HFFc6 (cell line): ENCODE measurements around the gene ZNF672. TPM values are rescaled to one million over a fixed set of nuclear protein-coding genes. Genes with fewer than 3 reads are reported as not detected.

ENCODE experiments used
- DNase-seq: peaks from one replicate; pipeline ENCODE4 v3.0.0-alpha.2; 2018
- H3K27ac Mint-ChIP-seq: 2 replicates; pipeline ENCODE4 v1.8.0; 2020; ENCODE audit warnings: mild to moderate bottlenecking, mixed read lengths
- H3K27me3 Mint-ChIP-seq: 2 replicates; pipeline ENCODE4 v1.8.0; 2021; ENCODE audit warnings: mild to moderate bottlenecking, moderate library complexity, mixed read lengths; ENCODE audit not compliant: insufficient read depth
- H3K36me3 Mint-ChIP-seq: 2 replicates; pipeline ENCODE4 v1.8.0; 2021; ENCODE audit warnings: low read depth, mixed read lengths
- H3K4me1 Mint-ChIP-seq: 2 replicates; pipeline ENCODE4 v1.8.0; 2020; ENCODE audit warnings: low read depth, mixed read lengths
- H3K4me3 Mint-ChIP-seq: 2 replicates; pipeline ENCODE4 v1.8.0; 2020; ENCODE audit warnings: mild to moderate bottlenecking, moderate library complexity, mixed read lengths
- H3K9me3 Mint-ChIP-seq: 2 replicates; pipeline ENCODE4 v1.8.0; 2020; ENCODE audit warnings: mild to moderate bottlenecking, mixed read lengths
- microRNA-seq: library from miRNA; unstranded; fragments of <30 nt; microRNA quantifications from one replicate; pipeline ENCODE4, GENCODE V29; 2019
- total RNA-seq, 6 experiments: library from RNA; stranded (reverse); fragmentation: NEBNext Ultra II Directional; extraction: Animal tissue kit (Norgen Biotek cat#: 25700); gene quantifications; 2 replicates in 1 of 6; 3 replicates in 5 of 6; pipeline ENCODE4 v1.2.3, GENCODE V29; 2021
- TF ChIP-seq, protein P1 (sequence below): fragments of 200-600 bp; sonication (generic); IDR thresholded peaks from 2 replicates; pipeline ENCODE4 v1.5.0; 2021; ENCODE audit warnings: antibody characterized with exemption, mild to moderate bottlenecking

The ZNF672 gene
- total RNA-seq, 6 experiments from 2014 or later: 13.8 to 20.8 (median 17.6) TPM

GRCh38 chr1:248890549-248891498 is 52.8 kb downstream of the ZNF672 start:
- no peaks in the 10 kb centered on the region for H3K36me3 Mint-ChIP-seq
- DNase-seq: no peak
- TF ChIP-seq, protein P1, sequence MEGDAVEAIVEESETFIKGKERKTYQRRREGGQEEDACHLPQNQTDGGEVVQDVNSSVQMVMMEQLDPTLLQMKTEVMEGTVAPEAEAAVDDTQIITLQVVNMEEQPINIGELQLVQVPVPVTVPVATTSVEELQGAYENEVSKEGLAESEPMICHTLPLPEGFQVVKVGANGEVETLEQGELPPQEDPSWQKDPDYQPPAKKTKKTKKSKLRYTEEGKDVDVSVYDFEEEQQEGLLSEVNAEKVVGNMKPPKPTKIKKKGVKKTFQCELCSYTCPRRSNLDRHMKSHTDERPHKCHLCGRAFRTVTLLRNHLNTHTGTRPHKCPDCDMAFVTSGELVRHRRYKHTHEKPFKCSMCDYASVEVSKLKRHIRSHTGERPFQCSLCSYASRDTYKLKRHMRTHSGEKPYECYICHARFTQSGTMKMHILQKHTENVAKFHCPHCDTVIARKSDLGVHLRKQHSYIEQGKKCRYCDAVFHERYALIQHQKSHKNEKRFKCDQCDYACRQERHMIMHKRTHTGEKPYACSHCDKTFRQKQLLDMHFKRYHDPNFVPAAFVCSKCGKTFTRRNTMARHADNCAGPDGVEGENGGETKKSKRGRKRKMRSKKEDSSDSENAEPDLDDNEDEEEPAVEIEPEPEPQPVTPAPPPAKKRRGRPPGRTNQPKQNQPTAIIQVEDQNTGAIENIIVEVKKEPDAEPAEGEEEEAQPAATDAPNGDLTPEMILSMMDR: no peak
- H3K4me1 Mint-ChIP-seq: no peaks in the 10 kb centered on the region
- peaks cover 4% of the 10 kb centered on the region for H3K27me3 Mint-ChIP-seq
- H3K4me3 Mint-ChIP-seq: no peak overlapping the region
- no peaks in the 10 kb centered on the region for H3K9me3 Mint-ChIP-seq
- H3K27ac Mint-ChIP-seq: no peak overlapping the region

DNA sequence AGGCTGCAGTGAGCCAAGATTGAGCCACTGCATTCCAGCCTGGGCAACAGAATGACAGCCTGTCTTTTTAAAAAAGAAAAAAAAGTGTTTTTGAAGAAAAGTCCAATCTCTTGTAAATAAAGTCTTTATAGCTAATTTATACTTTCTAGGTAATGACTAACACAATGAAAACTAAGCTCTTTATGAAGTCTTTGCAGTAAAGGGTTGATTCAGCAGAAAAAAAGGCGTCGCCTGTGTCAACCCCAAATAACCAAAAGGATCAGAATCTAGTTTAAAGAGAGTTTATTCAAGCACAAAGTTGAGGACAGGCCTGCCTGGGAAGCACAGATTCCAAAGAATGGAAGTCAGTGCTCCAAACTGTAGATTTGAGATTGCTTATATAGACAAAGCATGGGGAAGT is 53.7 kb downstream of the ZNF672 start:
- Mint-ChIP-seq H3K9me3 (no peaks in the 10 kb centered on the region), H3K4me1 (no peaks in the 10 kb centered on the region), H3K27me3 (peaks cover 7% of the 10 kb centered on the region), H3K4me3 (no peak overlapping the region), H3K27ac (no peak overlapping the region), H3K36me3 (no peaks in the 10 kb centered on the region)
- no peak for DNase-seq
- TF ChIP-seq, protein P1: no peak

DNA sequence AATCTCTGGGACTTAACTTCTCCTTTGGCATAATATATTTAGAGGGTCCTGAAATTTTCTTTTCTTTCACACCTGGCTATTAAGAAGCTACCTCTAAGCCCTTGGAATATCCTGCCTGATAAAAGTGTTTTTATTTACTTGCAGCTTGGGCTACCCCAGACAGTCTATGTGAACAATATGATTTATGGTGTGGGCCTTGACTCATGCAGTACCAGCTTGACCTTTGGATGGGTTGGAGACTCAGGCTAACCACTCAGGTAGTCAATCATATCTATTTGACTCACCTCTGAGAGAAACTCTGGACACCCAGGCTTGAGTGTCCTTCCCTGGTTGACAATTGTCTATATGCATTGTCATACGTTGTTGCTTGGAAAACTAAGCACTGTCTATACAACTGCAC is 54.6 kb downstream of the ZNF672 start:
- Mint-ChIP-seq H3K27ac (no peak overlapping the region), H3K27me3 (peaks cover 9% of the 10 kb centered on the region), H3K9me3 (no peaks in the 10 kb centered on the region), H3K4me3 (no peak overlapping the region), H3K36me3 (no peaks in the 10 kb centered on the region), H3K4me1 (no peaks in the 10 kb centered on the region)
- TF ChIP-seq, protein P1: no peak
- no peak for DNase-seq

DNA sequence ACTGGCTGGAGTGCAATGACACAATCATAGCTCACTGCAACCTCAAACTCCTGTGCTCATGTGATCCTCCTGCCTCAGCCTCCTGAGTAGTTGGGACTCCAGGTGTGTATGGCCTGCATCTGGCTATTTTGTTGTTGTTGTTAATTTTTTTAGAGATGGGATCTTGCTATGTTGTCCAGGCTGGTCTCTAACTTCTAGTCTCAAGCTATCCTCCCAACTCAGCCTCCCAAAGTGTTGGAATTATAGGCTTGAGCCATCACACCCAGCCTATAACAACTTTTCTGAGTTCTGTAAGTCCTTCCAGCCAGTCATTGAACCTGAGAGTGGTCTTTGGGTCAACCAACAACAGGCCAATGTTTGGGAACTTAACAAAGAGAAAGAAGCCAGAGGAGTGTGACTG is 56.8 kb downstream of the ZNF672 start:
- H3K9me3 Mint-ChIP-seq: no peaks in the 10 kb centered on the region
- H3K27ac Mint-ChIP-seq: no peak overlapping the region
- no peaks in the 10 kb centered on the region for H3K36me3 Mint-ChIP-seq
- H3K4me1 Mint-ChIP-seq: no peaks in the 10 kb centered on the region
- H3K27me3 Mint-ChIP-seq: peaks cover 14% of the 10 kb centered on the region
- TF ChIP-seq, protein P1: no peak
- H3K4me3 Mint-ChIP-seq: no peak overlapping the region
- DNase-seq: no peak

GRCh38 chr1:248897412-248898337 is 59.7 kb downstream of the ZNF672 start:
- H3K36me3 Mint-ChIP-seq: no peaks in the 10 kb centered on the region
- DNase-seq: no peak
- TF ChIP-seq, protein P1: no peak
- H3K27ac Mint-ChIP-seq: no peak overlapping the region
- H3K4me1 Mint-ChIP-seq: no peaks in the 10 kb centered on the region
- peaks cover 19% of the 10 kb centered on the region for H3K27me3 Mint-ChIP-seq
- H3K9me3 Mint-ChIP-seq: no peaks in the 10 kb centered on the region
- no peak overlapping the region for H3K4me3 Mint-ChIP-seq

Small RNA genes lying within 50 kb of the gene (microRNA-seq; reads per million reads assigned to microRNA genes)
- gene MIR3124: 3.1 reads per million

Other genes starting within 250 kb of the ZNF672 start
- gene OR2T10, start 240.5 kb upstream of the ZNF672 start, total RNA-seq: not detected
- gene OR2T11, start 203.1 kb upstream of the ZNF672 start, total RNA-seq: not detected
- not detected for gene OR2T35, start 192.9 kb upstream of the ZNF672 start, total RNA-seq
- not detected for gene OR2T27, start 182.7 kb upstream of the ZNF672 start, total RNA-seq
- not detected for gene OR14I1, start 135.5 kb upstream of the ZNF672 start, total RNA-seq
- under 1 TPM in 4 of 6 experiments, not detected in 2; 0.14 to 0.58 (median 0.25) TPM for gene LYPD8, start 82.5 kb upstream of the ZNF672 start, total RNA-seq
- 10 to 100 TPM; 29.8 to 42.1 (median 32.2) TPM for gene SH3BP5L, start 12.3 kb upstream of the ZNF672 start, total RNA-seq
- gene ZNF692, start 20.9 kb downstream of the ZNF672 start, total RNA-seq: 10 to 100 TPM; 18.4 to 28.9 (median 21.1) TPM
- gene PGBD2, start 68.0 kb downstream of the ZNF672 start, total RNA-seq: 1 to 10 TPM; 3.4 to 4.7 (median 3.6) TPM